T-cell (primary cell): ENCODE measurements around the gene PUDP. TPM values are rescaled to one million over a fixed set of nuclear protein-coding genes. Genes with fewer than 3 reads are reported as not detected.
"Not testable (repeated sequence)": the region's sequence is repeated elsewhere in the genome, so short reads cannot be mapped to it uniquely, and the experiment has no call there.

Experiments
- ATAC-seq, 4 experiments: fragments of 200-7000 bp in 3 of 4; fragments of 150-1000 bp in 1 of 4; cut with Tn5 transposase; replicated peaks in 1 of 4; 1 replicate in 3 of 4; 2 replicates in 1 of 4; pipeline ENCODE4 v1.10.0; 2021; ENCODE audit warnings: moderate library complexity in 3 of 4, mild to moderate bottlenecking in 2 of 4, moderate number of reproducible peaks in 1 of 4
- CTCF ChIA-PET, 2 donors: fragments of 300-600 bp; sonication (Branson Sonifier 250); formaldehyde crosslinking; loops; one replicate each; lab custom pipeline; 2022; ENCODE audit warnings: antibody characterized with exemption in 2 of 2; lab: Charles Lee
- POLR2A ChIA-PET, 2 donors: fragments of 300-600 bp; sonication (Branson Sonifier 250); formaldehyde crosslinking; loops; one replicate each; lab custom pipeline; 2022; ENCODE audit warnings: antibody characterized with exemption in 2 of 2; lab: Charles Lee
- DNase-seq, 35 experiments: peaks; one replicate each; pipeline versions ENCODE4 v3.0.0 to v3.0.0-alpha.2; 2013 to 2023
- H3K27ac ChIP-seq: one replicate; pipeline ENCODE4 v1.5.1; 2013; ENCODE audit warnings: low read length
- H3K27me3 ChIP-seq, 2 experiments: replicated peaks in 1 of 2; 1 replicate in 1 of 2; 2 replicates in 1 of 2; pipeline versions ENCODE4 v1.6.1 to v1.7.0; 2013; ENCODE audit warnings: low read length in 1 of 2, mixed read lengths in 1 of 2; ENCODE audit not compliant: control insufficient read depth in 2 of 2, insufficient read depth in 2 of 2; ENCODE audit errors: extremely low read depth in 1 of 2
- H3K36me3 ChIP-seq, 2 donors: 1 replicate in 1 of 2; 2 replicates in 1 of 2; pipeline versions ENCODE4 v1.6.1 to v1.7.0; 2013; ENCODE audit warnings: low read length in 1 of 2; ENCODE audit not compliant: control insufficient read depth in 2 of 2, insufficient read depth in 1 of 2; ENCODE audit errors: extremely low read depth in 1 of 2
- H3K4me1 ChIP-seq, 2 experiments: 1 replicate in 1 of 2; 2 replicates in 1 of 2; pipeline versions ENCODE4 v1.6.1 to v1.7.0; 2013; ENCODE audit warnings: low read length in 2 of 2, mixed read lengths in 1 of 2; ENCODE audit not compliant: insufficient read depth in 2 of 2, control insufficient read depth in 1 of 2; ENCODE audit errors: extremely low read depth in 1 of 2
- H3K4me3 ChIP-seq, 2 donors: 1 replicate in 1 of 2; 2 replicates in 1 of 2; pipeline versions ENCODE4 v1.5.1 to v1.7.0; 2013; ENCODE audit warnings: mild to moderate bottlenecking in 2 of 2, low read length in 1 of 2, moderate library complexity in 1 of 2; ENCODE audit not compliant: control insufficient read depth in 1 of 2; ENCODE audit errors: extremely low read depth in 1 of 2
- H3K9me3 ChIP-seq: 2 replicates; pipeline ENCODE4 v1.7.0; 2013
- H3K27ac Mint-ChIP-seq, 2 donors: one replicate each; pipeline ENCODE4 v1.8.0; 2020 to 2021; ENCODE audit warnings: mild to moderate bottlenecking in 2 of 2, mixed read lengths in 2 of 2
- H3K27me3 Mint-ChIP-seq, 2 donors: one replicate each; pipeline ENCODE4 v1.8.0; 2021 to 2022; ENCODE audit warnings: mixed read lengths in 2 of 2
- H3K36me3 Mint-ChIP-seq: one replicate; pipeline ENCODE4 v1.8.0; 2021; ENCODE audit warnings: mixed read lengths
- H3K4me1 Mint-ChIP-seq, 3 donors: one replicate each; pipeline ENCODE4 v1.8.0; 2020 to 2022; ENCODE audit warnings: mixed read lengths in 3 of 3, mild to moderate bottlenecking in 1 of 3
- H3K4me3 Mint-ChIP-seq, 3 donors: one replicate each; pipeline ENCODE4 v1.8.0; 2020 to 2022; ENCODE audit warnings: mild to moderate bottlenecking in 3 of 3, mixed read lengths in 3 of 3, moderate library complexity in 3 of 3
- H3K9me3 Mint-ChIP-seq, 3 donors: one replicate each; pipeline ENCODE4 v1.8.0; 2020 to 2022; ENCODE audit warnings: mixed read lengths in 3 of 3
- WGBS: methylation state at CpG from one replicate; pipeline ENCODE4 v1.1.5; 2013; ENCODE audit warnings: missing lambda C conversion rate; ENCODE audit not compliant: insufficient coverage; 5-methylcytosine and 5-hydroxymethylcytosine counted together
- total RNA-seq, 35 experiments: library from RNA in 6 of 35; stranded (reverse) in 6 of 35; fragments of 120-200 nt in 1 of 35; gene quantifications; one replicate each; pipeline versions ENCODE4 v1.2.1 to v1.2.4 and lab custom pipeline; 2013 to 2026

Gene PUDP
- total RNA-seq, 5 donors from 2014 or later (not counting 1 experiment from before 2014, with no cell fraction given): 9.7 to 15.0 (median 10.1) TPM

GRCh38 chrX:7047951-7048350 is 100.0 kb downstream of the PUDP start:
- no peaks in the 10 kb centered on the region for H3K9me3 ChIP-seq
- H3K4me3 ChIP-seq: no peak overlapping the region
- Mint-ChIP-seq H3K4me3 (no peak overlapping the region), H3K27ac (no peak overlapping the region), H3K36me3 (peaks cover 35% of the 10 kb centered on the region), H3K27me3 (no peaks in the 10 kb centered on the region), H3K9me3 (no peaks in the 10 kb centered on the region), H3K4me1 (peaks cover 0 to 20% (median 6%) of the 10 kb centered on the region in 3 donors)
- no peak for DNase-seq
- no CpG with 5 or more reads among the region's 4 CpGs for WGBS
- H3K36me3 ChIP-seq: peaks cover 0 to 2% of the 10 kb centered on the region in 2 donors
- ATAC-seq: no peak
- H3K4me1 ChIP-seq: no peaks in the 10 kb centered on the region
- CTCF ChIA-PET: interaction anchor here in 1 of 2 donors (0.6 kb wide), 1 partner anchor 985 kb away, joined by 3 read pairs; no protein-coding TSS in a partner anchor
- no peaks in the 10 kb centered on the region for H3K27me3 ChIP-seq
- POLR2A ChIA-PET: interaction anchor here in 1 of 2 donors (1.0 kb wide), 1 partner anchor 27 kb away, joined by 5 read pairs; no protein-coding TSS in a partner anchor
- no peak overlapping the region for H3K27ac ChIP-seq

- CTCF ChIA-PET: no interaction called here
- Histone ChIP-seq H3K36me3 (peaks cover 0 to 2% of the 10 kb centered on the region in 2 donors), H3K4me1 (no peaks in the 10 kb centered on the region), H3K27ac (no peak overlapping the region), H3K9me3 (no peaks in the 10 kb centered on the region), H3K27me3 (no peaks in the 10 kb centered on the region), H3K4me3 (no peak overlapping the region)
- WGBS: no CpG with 5 or more reads among the region's 4 CpGs
- Mint-ChIP-seq H3K4me3 (no peak overlapping the region), H3K36me3 (peaks cover 33% of the 10 kb centered on the region), H3K9me3 (no peaks in the 10 kb centered on the region), H3K27me3 (no peaks in the 10 kb centered on the region), H3K4me1 (peaks cover 0 to 32% (median 5%) of the 10 kb centered on the region in 3 donors), H3K27ac (no peak overlapping the region)
- no peak for ATAC-seq
- POLR2A ChIA-PET: no interaction called here
- no peak for DNase-seq
Observed at GRCh38 chrX:7045238-7045955, 102.6 kb downstream of the PUDP start.

- H3K27me3 Mint-ChIP-seq, H3K4me3 ChIP-seq, H3K4me3 Mint-ChIP-seq, DNase-seq, H3K4me1 ChIP-seq, H3K9me3 Mint-ChIP-seq, H3K27ac ChIP-seq, CTCF ChIA-PET, POLR2A ChIA-PET, H3K36me3 ChIP-seq, ATAC-seq, H3K27me3 ChIP-seq, H3K27ac Mint-ChIP-seq, H3K9me3 ChIP-seq: not testable (repeated sequence)
- peaks cover 21% of the 10 kb centered on the region for H3K36me3 Mint-ChIP-seq
- no CpG with 5 or more reads among the region's 3 CpGs for WGBS
- peaks cover 0 to 28% (median 3%) of the 10 kb centered on the region in 3 donors for H3K4me1 Mint-ChIP-seq
Observed at GRCh38 chrX:7043796-7044433, 104.0 kb downstream of the PUDP start.

GRCh38 chrX:7028246-7028645 is 119.7 kb downstream of the PUDP start:
- ATAC-seq: no peak
- WGBS: 100% methylated on average over 2 of the region's 5 CpGs
- Mint-ChIP-seq H3K27ac (no peak overlapping the region), H3K36me3 (no peaks in the 10 kb centered on the region), H3K4me3 (no peak overlapping the region), H3K27me3 (no peaks in the 10 kb centered on the region), H3K9me3 (no peaks in the 10 kb centered on the region), H3K4me1 (no peaks in the 10 kb centered on the region)
- H3K9me3 ChIP-seq: no peaks in the 10 kb centered on the region
- no peaks in the 10 kb centered on the region for H3K36me3 ChIP-seq
- CTCF ChIA-PET: no interaction called here
- H3K27me3 ChIP-seq: no peaks in the 10 kb centered on the region
- no peaks in the 10 kb centered on the region for H3K4me1 ChIP-seq
- no peak overlapping the region for H3K27ac ChIP-seq
- DNase-seq: no peak
- no peak overlapping the region for H3K4me3 ChIP-seq
- POLR2A ChIA-PET: no interaction called here

GRCh38 chrX:7027071-7027470 is 120.9 kb downstream of the PUDP start:
- CTCF ChIA-PET: no interaction called here
- no peaks in the 10 kb centered on the region for H3K36me3 ChIP-seq
- Mint-ChIP-seq H3K4me1 (no peaks in the 10 kb centered on the region), H3K27me3 (no peaks in the 10 kb centered on the region), H3K27ac (no peak overlapping the region), H3K9me3 (no peaks in the 10 kb centered on the region), H3K4me3 (no peak overlapping the region), H3K36me3 (no peaks in the 10 kb centered on the region)
- ATAC-seq: no peak
- no peak overlapping the region for H3K27ac ChIP-seq
- H3K27me3 ChIP-seq: no peaks in the 10 kb centered on the region
- no CpG with 5 or more reads among the region's 8 CpGs for WGBS
- H3K9me3 ChIP-seq: no peaks in the 10 kb centered on the region
- DNase-seq: no peak
- no peaks in the 10 kb centered on the region for H3K4me1 ChIP-seq
- H3K4me3 ChIP-seq: no peak overlapping the region
- POLR2A ChIA-PET: no interaction called here

GRCh38 chrX:7026365-7026764 is 121.6 kb downstream of the PUDP start:
- H3K27ac ChIP-seq, H3K9me3 ChIP-seq, CTCF ChIA-PET, H3K27ac Mint-ChIP-seq, DNase-seq, H3K36me3 Mint-ChIP-seq, H3K4me3 ChIP-seq, H3K4me1 Mint-ChIP-seq, H3K4me3 Mint-ChIP-seq, H3K4me1 ChIP-seq, POLR2A ChIA-PET, ATAC-seq, H3K36me3 ChIP-seq, H3K27me3 Mint-ChIP-seq, H3K9me3 Mint-ChIP-seq, H3K27me3 ChIP-seq: not testable (repeated sequence)
- 80% methylated on average over 2 of the region's 5 CpGs for WGBS
